CD4-positive, alpha-beta T cell (primary cell): Measurements from ENCODE around the gene RRH. TPM values are rescaled to one million over a fixed set of nuclear protein-coding genes. Genes with fewer than 3 reads are reported as not detected.

ENCODE experiments used
- ATAC-seq: fragments of 200-7000 bp; cut with Tn5 transposase; one replicate; pipeline ENCODE4 v1.10.0; 2022; ENCODE audit warnings: mild to moderate bottlenecking; ENCODE audit not compliant: poor library complexity
- CTCF ChIA-PET: fragments of 350-600 bp; sonication (Branson Sonifier 250); formaldehyde crosslinking; loops from one replicate; lab custom pipeline; 2021; ENCODE audit warnings: antibody characterized with exemption, inconsistent platforms; lab: Charles Lee
- POLR2A ChIA-PET: fragments of 350-600 bp; sonication (Branson Sonifier 250); formaldehyde crosslinking; loops from one replicate; lab custom pipeline; 2021; ENCODE audit warnings: antibody characterized with exemption, inconsistent platforms; lab: Charles Lee
- DNase-seq, 14 experiments: peaks; one replicate each; pipeline ENCODE4 v3.0.0-alpha.2; 2013 to 2020; ENCODE audit warnings: mixed read lengths in 2 of 14
- H3K27ac ChIP-seq, 2 donors: one replicate each; pipeline versions ENCODE4 v1.5.1 to v1.7.0; 2013; ENCODE audit warnings: low read length in 2 of 2, low read depth in 1 of 2, mild to moderate bottlenecking in 1 of 2
- H3K27me3 ChIP-seq, 2 experiments: 1 replicate in 1 of 2; 2 replicates in 1 of 2; pipeline versions ENCODE4 v1.6.1 to v1.7.0; 2013; ENCODE audit warnings: low read length in 2 of 2, control low read depth in 1 of 2, mild to moderate bottlenecking in 1 of 2, moderate library complexity in 1 of 2; ENCODE audit not compliant: insufficient read depth in 2 of 2, control insufficient read depth in 1 of 2
- H3K36me3 ChIP-seq: one replicate; pipeline ENCODE4 v1.6.1; 2013; ENCODE audit warnings: low read length, control low read depth; ENCODE audit not compliant: insufficient read depth
- H3K4me1 ChIP-seq: one replicate; pipeline ENCODE4 v1.6.1; 2013; ENCODE audit warnings: low read length, control low read depth; ENCODE audit not compliant: insufficient read depth
- H3K4me3 ChIP-seq: one replicate; pipeline ENCODE4 v1.5.1; 2013; ENCODE audit warnings: mild to moderate bottlenecking, low read length, moderate library complexity
- H3K9me3 ChIP-seq, 2 experiments: 1 replicate in 1 of 2; 2 replicates in 1 of 2; pipeline versions ENCODE4 v1.6.1 to v1.7.0; 2013; ENCODE audit warnings: low read length in 2 of 2, mild to moderate bottlenecking in 2 of 2, control low read depth in 1 of 2, moderate library complexity in 1 of 2; ENCODE audit not compliant: control insufficient read depth in 1 of 2, insufficient read depth in 1 of 2
- H3K27ac Mint-ChIP-seq: one replicate; pipeline ENCODE4 v1.8.0; 2020; ENCODE audit warnings: mixed read lengths
- H3K27me3 Mint-ChIP-seq: one replicate; pipeline ENCODE4 v1.8.0; 2021; ENCODE audit warnings: mixed read lengths
- H3K36me3 Mint-ChIP-seq: one replicate; pipeline ENCODE4 v1.8.0; 2021; ENCODE audit warnings: low read depth, mixed read lengths
- H3K4me1 Mint-ChIP-seq: one replicate; pipeline ENCODE4 v1.8.0; 2021; ENCODE audit warnings: low read depth, mixed read lengths
- H3K4me3 Mint-ChIP-seq: one replicate; pipeline ENCODE4 v1.8.0; 2020; ENCODE audit warnings: mild to moderate bottlenecking, mixed read lengths
- H3K9me3 Mint-ChIP-seq: one replicate; pipeline ENCODE4 v1.8.0; 2020; ENCODE audit warnings: mixed read lengths
- intact Hi-C, 2 experiments: fragments of 100-400 bp; cut with DNase I in 1 of 2; cut with micrococcal nuclease in 1 of 2; formaldehyde crosslinking; loops; one replicate each; pipeline versions ENCODE4 v1.15.1 to v1.9.0; 2023 to 2025; cut with DNase I, micrococcal nuclease
- total RNA-seq, 174 experiments: library from RNA in 2 of 174; stranded (reverse) in 2 of 174; gene quantifications; one replicate each; pipeline ENCODE4 v1.2.3 and lab custom pipeline; 2021 to 2026
- TF ChIP-seq, protein P1 (sequence below): fragments of 200-600 bp; IDR thresholded peaks from one replicate; pipeline ENCODE4 v1.8.0; 2022; ENCODE audit warnings: antibody characterized with exemption, mild to moderate bottlenecking

The RRH gene
- total RNA-seq, 2 experiments from 2014 or later: not detected

DNA sequence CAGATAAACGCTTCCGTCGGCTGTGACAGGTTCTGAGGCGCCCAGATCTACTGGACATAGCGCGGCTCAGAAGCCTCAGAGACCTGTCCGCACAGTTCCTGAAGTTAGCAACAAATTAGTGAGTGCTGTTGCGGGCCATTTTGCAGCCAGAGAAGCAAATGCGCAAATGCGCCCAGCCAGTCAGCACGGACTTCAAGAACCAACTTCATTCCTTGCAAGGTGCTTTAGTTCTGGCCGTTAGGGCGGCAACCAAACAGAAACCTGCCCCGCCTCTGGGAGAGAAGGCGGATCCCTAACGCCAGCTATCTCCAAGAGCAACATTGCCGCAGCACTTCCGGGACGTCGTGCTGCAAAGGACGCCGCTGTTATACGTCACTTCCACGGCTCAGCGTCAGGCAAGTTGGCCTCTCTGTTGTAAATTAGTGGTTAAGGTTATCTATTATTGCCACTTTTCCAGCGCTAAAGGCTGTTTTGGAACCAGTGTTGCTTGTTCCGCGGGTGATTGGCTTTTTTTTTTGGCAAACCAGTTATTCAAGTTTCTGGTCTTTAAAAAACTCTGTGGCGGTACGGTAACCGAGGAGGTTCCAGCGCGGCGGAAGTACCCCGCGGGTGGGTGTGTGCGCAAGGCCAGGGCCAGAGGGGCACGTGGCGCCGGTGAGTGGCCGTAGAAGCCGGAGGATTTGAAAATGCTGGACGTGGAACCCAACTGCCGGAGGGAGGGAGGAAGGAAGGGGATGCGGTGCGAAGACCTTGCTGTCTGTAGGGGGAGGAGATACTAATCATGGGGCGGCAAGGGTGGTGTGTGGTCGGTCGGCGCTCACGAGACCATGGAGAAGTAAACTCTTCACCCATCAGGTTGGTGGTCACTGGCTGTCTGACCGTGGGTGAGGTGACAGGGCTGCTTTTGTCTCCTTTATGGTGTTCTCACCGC, 12.4 kb upstream of the RRH start, which contains the start of gene GAR1:
TSS of gene GAR1 (plus strand) at position 612 of the 931 bp plus-strand sequence. CDS start 403 bp downstream, outside the sequence.
- Histone ChIP-seq H3K27ac (peak within 1 kb of the TSS; percentile 90 to 96), H3K9me3 (no peaks in the 10 kb centered on the region), H3K27me3 (no peaks in the 10 kb centered on the region), H3K36me3 (peaks cover 24% of the 10 kb centered on the region), H3K4me3 (peak within 1 kb of the TSS; percentile 67), H3K4me1 (peaks cover 18% of the 10 kb centered on the region)
- H3K9me3 Mint-ChIP-seq: no peaks in the 10 kb centered on the region
- H3K4me1 Mint-ChIP-seq: peaks cover 42% of the 10 kb centered on the region
- TF ChIP-seq, protein P1, sequence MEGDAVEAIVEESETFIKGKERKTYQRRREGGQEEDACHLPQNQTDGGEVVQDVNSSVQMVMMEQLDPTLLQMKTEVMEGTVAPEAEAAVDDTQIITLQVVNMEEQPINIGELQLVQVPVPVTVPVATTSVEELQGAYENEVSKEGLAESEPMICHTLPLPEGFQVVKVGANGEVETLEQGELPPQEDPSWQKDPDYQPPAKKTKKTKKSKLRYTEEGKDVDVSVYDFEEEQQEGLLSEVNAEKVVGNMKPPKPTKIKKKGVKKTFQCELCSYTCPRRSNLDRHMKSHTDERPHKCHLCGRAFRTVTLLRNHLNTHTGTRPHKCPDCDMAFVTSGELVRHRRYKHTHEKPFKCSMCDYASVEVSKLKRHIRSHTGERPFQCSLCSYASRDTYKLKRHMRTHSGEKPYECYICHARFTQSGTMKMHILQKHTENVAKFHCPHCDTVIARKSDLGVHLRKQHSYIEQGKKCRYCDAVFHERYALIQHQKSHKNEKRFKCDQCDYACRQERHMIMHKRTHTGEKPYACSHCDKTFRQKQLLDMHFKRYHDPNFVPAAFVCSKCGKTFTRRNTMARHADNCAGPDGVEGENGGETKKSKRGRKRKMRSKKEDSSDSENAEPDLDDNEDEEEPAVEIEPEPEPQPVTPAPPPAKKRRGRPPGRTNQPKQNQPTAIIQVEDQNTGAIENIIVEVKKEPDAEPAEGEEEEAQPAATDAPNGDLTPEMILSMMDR: no peak
- DNase-seq (peak; percentile 68 to 96 (median 82)), ATAC-seq (peak; percentile 91)
- POLR2A ChIA-PET: interaction anchor here (0.7 to 1.7 kb wide), 6 partner anchors 11 to 382 kb away, joined by 3 to 11 read pairs (median 4); partner anchors contain the start of genes MCUB, PLA2G12A and SEC24B
- H3K27me3 Mint-ChIP-seq: no peaks in the 10 kb centered on the region
- CTCF ChIA-PET: interaction anchor here (1.2 to 2.1 kb wide), 3 partner anchors 11 to 382 kb away, joined by 3 to 9 read pairs (median 3); partner anchors contain the start of genes CASP6 and SEC24B
- intact Hi-C loops: loop anchor here (1.0 to 10.0 kb wide), 8 partner anchors 84 to 1191 kb away; partner anchors contain the start of genes CASP6 (in 1 of the 2), ELOVL6 (in 1 of the 2), OSTC (in 1 of the 2) and RPL34 (in 1 of the 2)
- peak within 1 kb of the TSS; percentile 96 for H3K4me3 Mint-ChIP-seq
- peak within 1 kb of the TSS; percentile 98 for H3K27ac Mint-ChIP-seq
- H3K36me3 Mint-ChIP-seq: peaks cover 55% of the 10 kb centered on the region

- peaks cover 18% of the 10 kb centered on the region for H3K4me1 ChIP-seq
- H3K36me3 ChIP-seq: peaks cover 31% of the 10 kb centered on the region
- CTCF ChIA-PET: interaction anchor here (1.2 to 2.1 kb wide), 2 partner anchors 112 to 382 kb away, joined by 3 to 9 read pairs; partner anchors contain the start of genes CASP6 and SEC24B
- Mint-ChIP-seq H3K36me3 (peaks cover 62% of the 10 kb centered on the region), H3K27me3 (no peaks in the 10 kb centered on the region), H3K9me3 (no peaks in the 10 kb centered on the region), H3K27ac (peak overlapping the region; percentile 98), H3K4me1 (peaks cover 42% of the 10 kb centered on the region), H3K4me3 (peak overlapping the region; percentile 96)
- TF ChIP-seq, protein P1: no peak
- H3K27ac ChIP-seq: peak overlapping the region; percentile 90 to 96
- no peaks in the 10 kb centered on the region for H3K9me3 ChIP-seq
- peak overlapping the region; percentile 67 for H3K4me3 ChIP-seq
- H3K27me3 ChIP-seq: no peaks in the 10 kb centered on the region
- POLR2A ChIA-PET: interaction anchor here (1.6 to 1.7 kb wide), 2 partner anchors 256 to 382 kb away, joined by 5 to 11 read pairs; partner anchors contain the start of genes MCUB and SEC24B
- DNase-seq: peak; percentile 12 to 71 (median 34)
- ATAC-seq: peak; percentile 21
- intact Hi-C loops: loop anchor here in 1 of 2 experiments (2.0 to 10.0 kb wide), 5 partner anchors 111 to 1191 kb away; partner anchors contain the start of genes CASP6, ELOVL6, OSTC and RPL34
Observed at GRCh38 chr4:109816082-109816442, 11.7 kb upstream of the RRH start.

- Histone ChIP-seq H3K27me3 (no peaks in the 10 kb centered on the region), H3K4me1 (peaks cover 18% of the 10 kb centered on the region), H3K27ac (no peak overlapping the region), H3K36me3 (peaks cover 37% of the 10 kb centered on the region), H3K9me3 (no peaks in the 10 kb centered on the region), H3K4me3 (no peak overlapping the region)
- Mint-ChIP-seq H3K36me3 (peaks cover 70% of the 10 kb centered on the region), H3K9me3 (no peaks in the 10 kb centered on the region), H3K4me1 (peaks cover 42% of the 10 kb centered on the region), H3K4me3 (peak overlapping the region; percentile 96), H3K27ac (peak overlapping the region; percentile 98), H3K27me3 (no peaks in the 10 kb centered on the region)
- ATAC-seq (no peak), DNase-seq (peak in 1 of 14 experiments; percentile 4)
- POLR2A ChIA-PET: interaction anchor here (1.7 kb wide), 1 partner anchor 257 kb away, joined by 5 read pairs; the partner anchor contains the start of gene MCUB
- TF ChIP-seq, protein P1: no peak
- intact Hi-C loops: loop anchor here in 1 of 2 experiments (2.0 to 10.0 kb wide), 5 partner anchors 112 to 1192 kb away; partner anchors contain the start of genes CASP6, ELOVL6, OSTC and RPL34
- CTCF ChIA-PET: interaction anchor here (1.2 to 2.1 kb wide), 3 partner anchors 113 to 383 kb away, joined by 3 to 9 read pairs (median 6); partner anchors contain the start of genes CASP6 and SEC24B
Observed at GRCh38 chr4:109816894-109817293, 10.9 kb upstream of the RRH start.
